A673 (cell line): Measurements from ENCODE around the gene PCLO.

ENCODE experiments used
- CTCF ChIP-seq: fragments of 300-800, 200-600 bp; sonication (generic); conservative IDR thresholded peaks from 2 replicates; pipeline ENCODE4 v1.5.1; 2017; ENCODE audit warnings: low read depth, mild to moderate bottlenecking, antibody characterized with exemption, low read length, moderate library complexity, mixed read lengths
- EZH2 ChIP-seq: fragments of 200-600 bp; sonication (generic); IDR thresholded peaks from 2 replicates; pipeline ENCODE4 v1.6.1; 2017; ENCODE audit warnings: borderline replicate concordance, low read depth, mild to moderate bottlenecking, mixed read lengths, antibody characterized with exemption, low read length; ENCODE audit not compliant: poor library complexity, severe bottlenecking

- TF ChIP-seq CTCF = no peak
- TF ChIP-seq EZH2 = no peak
These were observed 209.2 kb downstream of the PCLO start for GRCh38 chr7:82953324-82954027.
